Vagina (tissue), 2 donors: ENCODE results near the gene CD86. TPM values are rescaled to one million over a fixed set of nuclear protein-coding genes. Genes with fewer than 3 reads are reported as not detected.

Experiments used
- DNase-seq, 2 donors: peaks; one replicate each; pipeline ENCODE4 v3.0.0-alpha.2; 2017; ENCODE audit errors: extremely low spot score in 2 of 2
- H3K27ac ChIP-seq: fragments of 200-600 bp; sonication (generic); one replicate; pipeline ENCODE4 v1.5.1; 2019
- H3K27me3 ChIP-seq: fragments of 200-600 bp; sonication (generic); one replicate; pipeline ENCODE4 v1.5.1; 2019
- H3K36me3 ChIP-seq, 2 donors: fragments of 200-600 bp; sonication (generic); one replicate each; pipeline ENCODE4 v1.5.1; 2017 to 2019
- H3K4me1 ChIP-seq: fragments of 200-600 bp; sonication (generic); one replicate; pipeline ENCODE4 v1.5.1; 2019
- H3K4me3 ChIP-seq, 2 donors: fragments of 200-600 bp; sonication (generic); 1 replicate in 1 of 2; 2 replicates in 1 of 2; pipeline ENCODE4 v1.5.1; 2016 to 2019
- H3K9me3 ChIP-seq: fragments of 200-600 bp; sonication (generic); one replicate; pipeline ENCODE4 v1.5.1; 2019
- CTCF ChIP-seq, 3 experiments: fragments of 450-650 bp in 2 of 3; fragments of 200-600 bp in 1 of 3; sonication (generic) in 1 of 3; IDR thresholded peaks; one replicate each; pipeline ENCODE4 v1.5.1; 2017 to 2019; ENCODE audit warnings: antibody characterized with exemption in 3 of 3, mild to moderate bottlenecking in 2 of 3, moderate library complexity in 2 of 3
- POLR2A ChIP-seq, 2 donors: fragments of 450-650 bp; IDR thresholded peaks; one replicate each; pipeline ENCODE4 v1.6.1; 2017; ENCODE audit warnings: antibody characterized with exemption in 2 of 2, mild to moderate bottlenecking in 2 of 2, moderate library complexity in 2 of 2
- POLR2AphosphoS5 ChIP-seq, 2 donors: sonication (generic); formaldehyde crosslinking; IDR thresholded peaks; one replicate each; pipeline ENCODE4 v1.9.0; 2017; ENCODE audit warnings: antibody characterized with exemption in 2 of 2, mild to moderate bottlenecking in 2 of 2, low read depth in 1 of 2; ENCODE audit not compliant: insufficient read depth in 1 of 2
- intact Hi-C: fragments of 100-400 bp; cut with DNase I; formaldehyde crosslinking; loops from one replicate; pipeline ENCODE4 v1.15.1; 2023
- total RNA-seq: library from RNA; depleted of rRNA; stranded (reverse); fragments of >200 nt; gene quantifications from one replicate; pipeline ENCODE4 v1.2.3, GENCODE V29; 2016

The CD86 gene
- total RNA-seq, 1 donor from 2014 or later, result 0.98 TPM

GRCh38 chr3:122094125-122094524, 39.0 kb downstream of the CD86 start:
- DNase-seq, result no peak
- Histone ChIP-seq H3K27me3 (no peaks in the 10 kb centered on the region), H3K4me3 (no peak overlapping the region), H3K36me3 (no peaks in the 10 kb centered on the region), H3K27ac (no peak overlapping the region), H3K9me3 (no peaks in the 10 kb centered on the region), H3K4me1 (no peaks in the 10 kb centered on the region)
- intact Hi-C loops, result no loop called here
- TF ChIP-seq CTCF (IDR thresholded peaks at IDR 0.05) (no peak), POLR2AphosphoS5 (IDR thresholded peaks at IDR 0.05; ENCODE audit: insufficient read depth in 1 of 2, low read depth in 1 of 2) (no peak), POLR2A (IDR thresholded peaks at IDR 0.05) (no peak)

GRCh38 chr3:122094693-122095092, 39.5 kb downstream of the CD86 start:
- TF ChIP-seq CTCF (IDR thresholded peaks at IDR 0.05) (no peak), POLR2A (IDR thresholded peaks at IDR 0.05) (no peak), POLR2AphosphoS5 (IDR thresholded peaks at IDR 0.05; ENCODE audit: insufficient read depth in 1 of 2, low read depth in 1 of 2) (no peak)
- intact Hi-C loops, result no loop called here
- no peak overlapping the region for H3K4me3 ChIP-seq
- H3K36me3 ChIP-seq, result no peaks in the 10 kb centered on the region
- DNase-seq, result no peak
- H3K4me1 ChIP-seq, result no peaks in the 10 kb centered on the region
- H3K27me3 ChIP-seq, result no peaks in the 10 kb centered on the region
- no peak overlapping the region for H3K27ac ChIP-seq
- no peaks in the 10 kb centered on the region for H3K9me3 ChIP-seq

GRCh38 chr3:122097141-122097540, 42.0 kb downstream of the CD86 start:
- TF ChIP-seq POLR2A (IDR thresholded peaks at IDR 0.05) (no peak), POLR2AphosphoS5 (IDR thresholded peaks at IDR 0.05; ENCODE audit: insufficient read depth in 1 of 2, low read depth in 1 of 2) (no peak)
- intact Hi-C loops, result no loop called here
- DNase-seq, result no peak

GRCh38 chr3:122098611-122099010, 43.4 kb downstream of the CD86 start:
- H3K4me3 ChIP-seq, result no peak overlapping the region
- no peak for DNase-seq
- no peaks in the 10 kb centered on the region for H3K4me1 ChIP-seq
- intact Hi-C loops, result no loop called here
- TF ChIP-seq POLR2AphosphoS5 (IDR thresholded peaks at IDR 0.05; ENCODE audit: insufficient read depth in 1 of 2, low read depth in 1 of 2) (no peak), POLR2A (IDR thresholded peaks at IDR 0.05) (no peak), CTCF (IDR thresholded peaks at IDR 0.05) (no peak)
- no peaks in the 10 kb centered on the region for H3K36me3 ChIP-seq
- H3K27ac ChIP-seq, result no peak overlapping the region
- H3K9me3 ChIP-seq, result no peaks in the 10 kb centered on the region
- H3K27me3 ChIP-seq, result no peaks in the 10 kb centered on the region

More at GRCh38 chr3:122097141-122097540, 42.0 kb downstream of the CD86 start:
- no peak overlapping the region for H3K27ac ChIP-seq
- H3K4me3 ChIP-seq, result no peak overlapping the region
- H3K27me3 ChIP-seq, result no peaks in the 10 kb centered on the region
- no peaks in the 10 kb centered on the region for H3K36me3 ChIP-seq
- no peaks in the 10 kb centered on the region for H3K4me1 ChIP-seq
- no peaks in the 10 kb centered on the region for H3K9me3 ChIP-seq

- intact Hi-C loops, result no loop called here
- Histone ChIP-seq H3K27ac (no peak overlapping the region), H3K36me3 (no peaks in the 10 kb centered on the region), H3K4me3 (no peak overlapping the region), H3K27me3 (no peaks in the 10 kb centered on the region), H3K4me1 (no peaks in the 10 kb centered on the region), H3K9me3 (no peaks in the 10 kb centered on the region)
- no peak for DNase-seq
- TF ChIP-seq POLR2A (IDR thresholded peaks at IDR 0.05) (no peak), CTCF (IDR thresholded peaks at IDR 0.05) (no peak), POLR2AphosphoS5 (IDR thresholded peaks at IDR 0.05; ENCODE audit: insufficient read depth in 1 of 2, low read depth in 1 of 2) (no peak)
These were observed 44.1 kb downstream of the CD86 start for GRCh38 chr3:122099255-122099654.
